ENCODE measurements around the gene FAM118B. TPM values are rescaled to one million over a fixed set of nuclear protein-coding genes. Genes with fewer than 3 reads are reported as not detected.

Gene FAM118B
- total RNA-seq (2021; fragmentation: NEBNext Ultra II Directional; extraction: Animal tissue kit (Norgen Biotek cat#: 25700)) (47.1 and 48.3 TPM in 2 replicates), polyA plus RNA-seq (2011; rRNA removed) (15.5 and 25.3 TPM in 2 replicates), polyA minus RNA-seq (2011; rRNA and poly(A)+ RNA removed) (23.0 and 33.8 TPM in 2 replicates)
- polyA plus RNA-seq (2011; cell fraction: cytosol; rRNA removed): 33.4 TPM
- 11.6 TPM for polyA plus RNA-seq (2011; cell fraction: nucleus; rRNA removed)
- polyA plus RNA-seq (2012, experiment 1 of 2): 36.7 to 42.0 TPM (median 38.1 TPM) in 4 replicates
- polyA plus RNA-seq (2012, experiment 2 of 2): 11.5 TPM
- 27.6 TPM for polyA plus RNA-seq (2013, experiment 1 of 2)
- 26.8 TPM for polyA plus RNA-seq (2013, experiment 2 of 2)
- 16.0 TPM for polyA minus RNA-seq (2011; cell fraction: cytosol; rRNA and poly(A)+ RNA removed)
- 35.9 TPM for polyA minus RNA-seq (2011; cell fraction: nucleus; rRNA and poly(A)+ RNA removed)
- long read RNA-seq, experiment 1, transcript FAM118B-209 (9 exons, 2,402 nt): major isoform, 11 of 41 reads
- long read RNA-seq, experiment 1, partial matches to known transcripts: 13 of 41 reads
- long read RNA-seq, experiment 1, other reads (novel, unspliced or antisense): 16 of 41 reads
- long read RNA-seq, experiment 2, transcript FAM118B-209 (9 exons, 2,402 nt): major isoform, 27 of 77 reads
- long read RNA-seq, experiment 2, transcript FAM118B-201 (8 exons, 1,616 nt): minor isoform, 6 of 77 reads
- long read RNA-seq, experiment 2, partial matches to known transcripts: 1 of 77 reads
- long read RNA-seq, experiment 2, other reads (novel, unspliced or antisense): 43 of 77 reads

- FAIRE-seq: no peak
- TF ChIP-seq NRF1 (IDR thresholded peaks at IDR 0.05; ENCODE audit: low read depth, low read length): peak; percentile 79
- TF ChIP-seq BRCA1 (IDR thresholded peaks at IDR 0.05; ENCODE audit: low read depth, low read length): no peak
- peak; percentile 88 for TF ChIP-seq SAP30 (IDR thresholded peaks at IDR 0.05; ENCODE audit: insufficient read depth, insufficient replicate concordance, low read length)
- no peak for TF ChIP-seq BCL11A (IDR thresholded peaks at IDR 0.05; ENCODE audit: low read depth in 2 of 2, low read length in 2 of 2)
- no peak for TF ChIP-seq SIRT6 (IDR thresholded peaks at IDR 0.05; ENCODE audit: low read length)
- TF ChIP-seq EGR1 (IDR thresholded peaks at IDR 0.05; ENCODE audit: borderline replicate concordance, low read depth, low read length): no peak
- TF ChIP-seq MAX (IDR thresholded peaks at IDR 0.05): peak; percentile 99
Measured at GRCh38 chr11:126211236-126212088, at the start of gene FAM118B, which contains the start of gene RPUSD4. TSS of gene FAM118B (plus strand) at chr11:126211782. CDS start at chr11:126235002, 23,220 bp downstream. TSS of gene RPUSD4 (minus strand) at chr11:126211650. CDS start at chr11:126211638, 12 bp downstream.

More at GRCh38 chr11:126211236-126212088, at the start of gene FAM118B, which contains the start of gene RPUSD4:
- Histone ChIP-seq H3K56ac (replicated peaks; ENCODE audit: insufficient read length, low read depth, low read length) (peak within 1 kb of the TSS; percentile 59), H3K4ac (replicated peaks; ENCODE audit: insufficient read length, low read depth, low read length) (peak within 1 kb of the TSS; percentile 23), H2AK5ac (ENCODE audit: low read depth, low read length) (no peak within 1 kb of the TSS), H3K18ac (ENCODE audit: extremely low read depth, low read length) (peak within 1 kb of the TSS; percentile 66; the same call in 1 of the 2 replicates), H3K23me2 (ENCODE audit: low read depth, low read length) (peaks cover 7% of the 10 kb centered on the region; the same call in 1 of the 2 replicates), H3K79me2 (ENCODE audit: control insufficient read depth in 1 of 2, insufficient read depth in 2 of 2, low read length in 2 of 2) (peaks cover 7 to 61% of the 10 kb centered on the region in 2 experiments), H2AFZ (ENCODE audit: low read length) (peak within 1 kb of the TSS; percentile 89; the same call in 1 of the 2 replicates), H3K36me3 (ENCODE audit: control insufficient read depth in 2 of 4, insufficient read depth in 4 of 4, low read length in 3 of 4) (peaks cover 2 to 28% (median 15%) of the 10 kb centered on the region in 4 experiments; a peak in 6 of 8 replicates), H4K91ac (replicated peaks; ENCODE audit: insufficient read length, low read length) (no peak within 1 kb of the TSS), H3K27ac (ENCODE audit: low read depth, low read length) (peak within 1 kb of the TSS; percentile 82), H3K9me3 (ENCODE audit: insufficient read depth in 2 of 2, low read depth in 1 of 2, low read length in 1 of 2) (no peaks in the 10 kb centered on the region), H3K4me2 (ENCODE audit: insufficient read depth in 1 of 2, low read depth in 2 of 2, low read length in 2 of 2) (peak within 1 kb of the TSS; percentile 91 to 96), H2BK120ac (replicated peaks; ENCODE audit: low read depth, low read length) (no peak within 1 kb of the TSS), H4K5ac (ENCODE audit: insufficient read length, low read depth, low read length) (peak within 1 kb of the TSS; percentile 82), H3K23ac (ENCODE audit: insufficient read length) (no peak within 1 kb of the TSS), H2BK5ac (ENCODE audit: low read depth, low read length) (peak within 1 kb of the TSS; percentile 68), H3K79me1 (ENCODE audit: low read depth, low read length) (peaks cover 13% of the 10 kb centered on the region), H4K20me1 (replicated peaks in 1 of 2; ENCODE audit: control insufficient read depth in 1 of 2, insufficient read depth in 2 of 2, low read length in 2 of 2) (peaks cover 0 to 2% of the 10 kb centered on the region in 2 experiments), H2BK12ac (ENCODE audit: low read depth, low read length) (no peak within 1 kb of the TSS), H2BK20ac (ENCODE audit: low read length) (no peak within 1 kb of the TSS), H2BK15ac (ENCODE audit: low read length) (no peak within 1 kb of the TSS), H3K27me3 (replicated peaks in 1 of 4; ENCODE audit: control insufficient read depth in 3 of 4, extremely low read depth in 1 of 4, insufficient read depth in 3 of 4, low read length in 3 of 4) (no peaks in the 10 kb centered on the region), H3K14ac (ENCODE audit: insufficient read length) (no peak within 1 kb of the TSS), H3K9ac (replicated peaks in 1 of 4; ENCODE audit: extremely low read depth in 1 of 4, low read depth in 3 of 4, low read length in 3 of 4) (peak within 1 kb of the TSS; percentile 78 to 94 (median 92)), H4K8ac (ENCODE audit: extremely low read depth, insufficient read depth, low read length) (peak within 1 kb of the TSS; percentile 99; the same call in 1 of the 2 replicates), H3K4me3 (ENCODE audit: extremely low read depth in 1 of 4, insufficient read depth in 2 of 4, low read depth in 3 of 4, low read length in 4 of 4) (peak within 1 kb of the TSS; percentile 79 to 99 (median 94)), H3K4me1 (replicated peaks in 1 of 4; ENCODE audit: control insufficient read depth in 3 of 4, insufficient read depth in 4 of 4, low read length in 3 of 4) (peaks cover 0 to 11% (median 3%) of the 10 kb centered on the region in 4 experiments; a peak in 2 of 7 replicates)
- POLR2A ChIA-PET (ENCODE audit: partially characterized antibody): interaction anchor here (0.5 to 3.3 kb wide), 27 partner anchors 8 to 619 kb away, joined by 3 to 18 read pairs (median 4); partner anchors contain the start of genes FOXRED1, PUS3, SRPRA and STT3A
- WGBS, 2 experiments (ENCODE audit: extremely low coverage in 1 of 2, insufficient coverage in 1 of 2, insufficient read length in 1 of 2, insufficient replicate concordance in 2 of 2, low coverage in 1 of 2, low lambda C conversion rate in 2 of 2, missing lambda C conversion rate in 1 of 2): 2% methylated on average over 52 of the region's 62 CpGs; no CpG with 5 or more reads in 1 of the 2 experiments
- peak; percentile 90 to 99 for DNase-seq (ENCODE audit: low read depth in 1 of 2, low spot score in 2 of 2)
- CTCF ChIA-PET (ENCODE audit: partially characterized antibody): interaction anchor here (0.9 to 1.2 kb wide), 2 partner anchors 22 to 270 kb away, joined by 3 read pairs; no protein-coding TSS in a partner anchor
